DND-41 (cell line): ENCODE data around the gene CYP21A2.

Experiments
- ATAC-seq: fragments of 200-7000 bp; cut with Tn5 transposase; 3 replicates; pipeline ENCODE4 v1.9.1; 2021; ENCODE audit warnings: low read depth; ENCODE audit not compliant: insufficient read depth
- DNase-seq: peaks from one replicate; pipeline ENCODE4 v3.0.0-alpha.2; 2020
- H2AFZ ChIP-seq: 2 replicates; pipeline ENCODE4 v1.6.0; 2012; ENCODE audit warnings: low read depth, low read length
- H3K27ac ChIP-seq: 2 replicates; pipeline ENCODE4 v1.5.1; 2012; ENCODE audit warnings: low read length, inconsistent platforms
- H3K27me3 ChIP-seq: fragments of 200-600 bp; sonication (generic); 2 replicates; pipeline ENCODE4 v1.6.0; 2012; ENCODE audit warnings: low read length, mild to moderate bottlenecking, inconsistent platforms; ENCODE audit not compliant: insufficient read depth, poor library complexity
- H3K36me3 ChIP-seq: 2 replicates; pipeline ENCODE4 v1.5.1; 2012; ENCODE audit warnings: low read length, inconsistent platforms; ENCODE audit not compliant: insufficient read depth
- H3K4me1 ChIP-seq: 2 replicates; pipeline ENCODE4 v1.5.1; 2012; ENCODE audit warnings: mild to moderate bottlenecking, low read length; ENCODE audit not compliant: insufficient read depth
- H3K4me2 ChIP-seq: 2 replicates; pipeline ENCODE4 v1.6.0; 2012; ENCODE audit warnings: mild to moderate bottlenecking, moderate library complexity, low read length, inconsistent platforms; ENCODE audit not compliant: insufficient read depth
- H3K4me3 ChIP-seq, 2 experiments: fragments of 200-600 bp in 1 of 2; shearing (Covaris generic) in 1 of 2; 2 replicates each; pipeline ENCODE4 v1.5.1; 2012 to 2016; ENCODE audit warnings: inconsistent platforms in 2 of 2, low read length in 2 of 2, mild to moderate bottlenecking in 2 of 2, low read depth in 1 of 2, moderate library complexity in 1 of 2
- H3K79me2 ChIP-seq: 2 replicates; pipeline ENCODE4 v1.6.0; 2012; ENCODE audit warnings: low read length, inconsistent platforms; ENCODE audit not compliant: insufficient read depth
- H3K9ac ChIP-seq: 2 replicates; pipeline ENCODE4 v1.6.0; 2012; ENCODE audit warnings: low read depth, mild to moderate bottlenecking, inconsistent platforms, low read length, moderate library complexity
- H3K9me3 ChIP-seq: 2 replicates; pipeline ENCODE4 v1.5.1; 2012; ENCODE audit warnings: low read length, moderate library complexity, mild to moderate bottlenecking, inconsistent platforms; ENCODE audit not compliant: insufficient read depth, severe bottlenecking
- H4K20me1 ChIP-seq: 2 replicates; pipeline ENCODE4 v1.6.0; 2012; ENCODE audit warnings: low read length; ENCODE audit not compliant: insufficient read depth
- EZH2 ChIP-seq: IDR thresholded peaks from 3 replicates; pipeline ENCODE4 v1.6.1; 2012; ENCODE audit warnings: borderline replicate concordance, low read depth, mild to moderate bottlenecking, moderate library complexity, low read length, inconsistent platforms; ENCODE audit not compliant: severe bottlenecking
- TF ChIP-seq, protein P1 (sequence below): IDR thresholded peaks from 2 replicates; pipeline ENCODE4 v1.5.1; 2012; ENCODE audit warnings: borderline replicate concordance, low read length, moderate library complexity, mild to moderate bottlenecking; ENCODE audit not compliant: poor library complexity, severe bottlenecking; ENCODE audit errors: extremely low read depth

The CYP21A2 gene

DNA sequence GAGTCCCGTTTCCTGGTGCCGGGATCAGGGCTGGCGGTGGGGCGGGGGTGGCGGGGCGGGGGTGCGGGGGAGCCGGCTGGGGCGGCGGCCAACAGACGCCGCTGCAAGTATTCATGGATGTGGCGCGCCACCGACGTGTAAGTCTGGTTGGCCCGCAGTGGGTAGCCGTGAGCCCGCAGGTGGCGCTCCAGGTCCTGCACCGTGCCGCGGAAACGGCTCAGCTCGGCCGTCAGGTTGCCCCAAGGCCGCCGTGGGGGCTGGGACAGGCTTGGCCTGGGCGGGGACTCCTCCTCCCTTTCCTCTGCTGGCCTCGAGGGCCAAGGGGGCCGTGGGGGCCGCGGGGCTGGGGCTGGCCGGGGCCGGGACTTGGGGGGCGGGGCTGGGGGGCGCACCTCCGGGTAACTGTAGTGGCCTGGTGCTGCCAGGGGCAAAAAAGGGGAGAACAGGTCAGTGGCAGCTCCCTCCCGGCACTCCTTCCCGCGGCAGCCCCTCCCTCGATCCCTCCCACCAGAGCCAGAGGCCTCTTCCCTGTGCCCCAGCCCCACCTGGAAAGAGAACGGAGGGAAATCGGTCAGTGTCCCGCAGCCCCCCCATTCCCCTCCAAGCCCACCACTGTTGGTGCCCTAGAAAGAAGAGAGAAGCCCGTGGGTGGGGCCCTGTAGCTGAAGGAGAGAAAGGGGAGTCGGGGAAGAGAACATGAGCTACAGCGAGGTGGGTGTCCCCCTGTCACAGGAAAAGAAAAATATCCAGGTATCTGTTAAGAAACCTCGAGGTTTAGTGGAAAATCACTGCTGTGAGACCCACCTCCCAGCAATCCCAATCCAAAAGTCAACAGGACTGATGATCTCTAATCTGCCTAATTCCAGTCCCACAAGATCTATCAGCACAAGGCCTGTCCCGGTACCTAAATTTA is 49.6 kb downstream of the CYP21A2 start:
- Histone ChIP-seq H3K79me2 (no peaks in the 10 kb centered on the region), H3K36me3 (no peaks in the 10 kb centered on the region), H3K9ac (no peak overlapping the region), H3K27me3 (peaks cover 4% of the 10 kb centered on the region), H4K20me1 (no peaks in the 10 kb centered on the region), H3K27ac (no peak overlapping the region), H2AFZ (no peak overlapping the region), H3K4me3 (no peak overlapping the region), H3K9me3 (no peaks in the 10 kb centered on the region), H3K4me2 (no peak overlapping the region), H3K4me1 (no peaks in the 10 kb centered on the region)
- DNase-seq (no peak), ATAC-seq (no peak)
- TF ChIP-seq, protein P1, sequence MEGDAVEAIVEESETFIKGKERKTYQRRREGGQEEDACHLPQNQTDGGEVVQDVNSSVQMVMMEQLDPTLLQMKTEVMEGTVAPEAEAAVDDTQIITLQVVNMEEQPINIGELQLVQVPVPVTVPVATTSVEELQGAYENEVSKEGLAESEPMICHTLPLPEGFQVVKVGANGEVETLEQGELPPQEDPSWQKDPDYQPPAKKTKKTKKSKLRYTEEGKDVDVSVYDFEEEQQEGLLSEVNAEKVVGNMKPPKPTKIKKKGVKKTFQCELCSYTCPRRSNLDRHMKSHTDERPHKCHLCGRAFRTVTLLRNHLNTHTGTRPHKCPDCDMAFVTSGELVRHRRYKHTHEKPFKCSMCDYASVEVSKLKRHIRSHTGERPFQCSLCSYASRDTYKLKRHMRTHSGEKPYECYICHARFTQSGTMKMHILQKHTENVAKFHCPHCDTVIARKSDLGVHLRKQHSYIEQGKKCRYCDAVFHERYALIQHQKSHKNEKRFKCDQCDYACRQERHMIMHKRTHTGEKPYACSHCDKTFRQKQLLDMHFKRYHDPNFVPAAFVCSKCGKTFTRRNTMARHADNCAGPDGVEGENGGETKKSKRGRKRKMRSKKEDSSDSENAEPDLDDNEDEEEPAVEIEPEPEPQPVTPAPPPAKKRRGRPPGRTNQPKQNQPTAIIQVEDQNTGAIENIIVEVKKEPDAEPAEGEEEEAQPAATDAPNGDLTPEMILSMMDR: no peak

DNA sequence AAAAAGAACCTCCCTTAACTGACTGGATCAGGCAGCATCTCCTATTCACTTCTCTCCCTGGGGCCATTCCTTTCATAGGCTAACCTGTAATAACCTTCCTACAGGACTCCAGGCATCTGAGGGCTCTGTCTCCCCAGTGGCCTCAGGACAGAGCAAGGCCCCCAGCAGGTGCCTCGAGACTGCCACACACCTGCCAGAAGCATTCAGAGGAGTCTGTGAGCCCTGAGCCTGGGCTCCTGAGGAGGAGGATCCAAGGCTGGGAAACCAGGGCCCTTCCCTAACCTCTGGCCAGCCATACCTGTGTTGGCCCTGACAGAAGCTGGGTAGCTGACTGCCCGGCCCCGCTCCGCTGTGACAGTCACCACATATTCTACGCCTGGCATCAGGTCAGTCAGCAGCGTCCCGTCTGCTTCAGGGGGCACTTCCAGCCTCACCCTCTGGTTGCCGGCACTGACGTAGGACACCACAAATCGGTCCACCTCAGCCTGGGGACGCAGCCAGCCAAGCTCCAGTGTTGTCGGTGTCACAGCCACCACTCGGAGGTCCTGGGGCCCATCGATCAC is 50.4 kb downstream of the CYP21A2 start:
- ATAC-seq (no peak), DNase-seq (no peak)
- Histone ChIP-seq H3K36me3 (no peaks in the 10 kb centered on the region), H3K9me3 (no peaks in the 10 kb centered on the region), H3K9ac (no peak overlapping the region), H3K4me3 (no peak overlapping the region), H2AFZ (no peak overlapping the region), H4K20me1 (no peaks in the 10 kb centered on the region), H3K27ac (no peak overlapping the region), H3K4me1 (no peaks in the 10 kb centered on the region), H3K27me3 (peaks cover 7% of the 10 kb centered on the region), H3K4me2 (no peak overlapping the region), H3K79me2 (no peaks in the 10 kb centered on the region)
- TF ChIP-seq EZH2: no peak
- TF ChIP-seq, protein P1: no peak

DNA sequence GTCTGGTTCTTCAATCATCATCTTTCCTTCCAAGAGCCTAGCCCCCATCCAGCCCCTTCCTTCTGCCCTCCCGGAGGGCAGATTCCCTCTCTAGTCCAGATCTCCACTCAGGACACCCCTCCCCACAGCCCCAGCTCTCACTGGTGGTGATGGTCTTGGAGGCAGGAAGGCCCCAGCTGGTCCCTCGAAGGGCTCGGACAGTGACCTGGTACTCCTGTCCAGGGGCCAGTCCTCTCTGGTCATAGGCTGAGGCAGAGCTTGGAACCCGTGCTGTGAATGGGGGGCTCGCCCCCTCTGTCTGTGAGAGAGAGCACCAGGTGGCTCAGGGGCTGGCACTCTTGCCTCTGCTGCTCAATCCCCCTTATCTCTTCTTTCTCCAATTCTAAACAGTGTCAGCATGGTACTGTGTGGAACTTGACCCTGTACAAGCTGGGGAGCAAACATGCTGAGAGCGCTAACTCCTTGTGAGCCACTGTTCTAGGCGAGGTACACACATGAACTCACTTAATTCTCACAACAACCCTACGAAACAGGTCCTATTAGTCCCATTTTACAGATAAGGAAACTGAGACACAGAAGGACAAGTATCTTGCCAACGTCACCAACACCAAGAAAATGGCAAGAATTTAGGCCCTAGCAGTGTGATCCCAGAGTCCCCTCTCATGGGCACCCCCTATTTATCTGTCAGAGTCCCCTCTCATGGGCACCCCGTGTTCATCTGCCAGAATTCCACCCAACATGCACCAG is 51.0 kb downstream of the CYP21A2 start:
- H3K36me3 ChIP-seq: no peaks in the 10 kb centered on the region
- TF ChIP-seq, protein P1: no peak
- no peak for TF ChIP-seq EZH2
- no peak overlapping the region for H3K4me2 ChIP-seq
- H3K4me3 ChIP-seq: no peak overlapping the region
- no peak overlapping the region for H2AFZ ChIP-seq
- no peaks in the 10 kb centered on the region for H3K4me1 ChIP-seq
- H3K9ac ChIP-seq: no peak overlapping the region
- no peak for DNase-seq
- H3K27ac ChIP-seq: no peak overlapping the region
- peaks cover 10% of the 10 kb centered on the region for H3K27me3 ChIP-seq
- H4K20me1 ChIP-seq: no peaks in the 10 kb centered on the region
- no peaks in the 10 kb centered on the region for H3K9me3 ChIP-seq
- no peak for ATAC-seq
- no peaks in the 10 kb centered on the region for H3K79me2 ChIP-seq
